HEK293 (cell line): ENCODE data around the gene SKI.
A peak's percentile ranks its signal among the peaks of the same experiment; 100 is the strongest.
"Not testable (repeated sequence)": the region's sequence is repeated elsewhere in the genome, so short reads cannot be mapped to it uniquely, and the experiment has no call there.

ENCODE experiments used
- CTCF ChIA-PET: fragments of 350-600 bp; formaldehyde crosslinking; extraction: SDS; loops from one replicate; lab custom pipeline; 2021; ENCODE audit warnings: antibody characterized with exemption; lab: Yijun Ruan, JAX
- POLR2A ChIA-PET: fragments of 300-600 bp; formaldehyde crosslinking; extraction: SDS; loops from one replicate; lab custom pipeline; 2020; ENCODE audit warnings: antibody characterized with exemption, inconsistent platforms; lab: Yijun Ruan, JAX
- H3K27ac ChIP-seq: fragments of 200-500 bp; sonication (Bioruptor generic); 2 replicates; pipeline ENCODE4 v1.5.1; 2014; ENCODE audit warnings: low read depth, low read length, control low read depth, inconsistent platforms; ENCODE audit errors: extremely low read depth
- H3K36me3 ChIP-seq, 2 experiments: fragments of 200-500 bp in 1 of 2; sonication (Bioruptor generic) in 1 of 2; 1 replicate in 1 of 2; 2 replicates in 1 of 2; pipeline ENCODE4 v1.5.1; 2014 to 2017; ENCODE audit warnings: inconsistent platforms in 2 of 2, low read length in 2 of 2; ENCODE audit not compliant: control insufficient read depth in 2 of 2, insufficient read depth in 1 of 2
- H3K4me1 ChIP-seq: fragments of 200-500 bp; sonication (Bioruptor generic); 2 replicates; pipeline ENCODE4 v1.5.1; 2014; ENCODE audit warnings: mild to moderate bottlenecking, low read length, inconsistent platforms; ENCODE audit not compliant: control insufficient read depth, insufficient read depth
- H3K4me3 ChIP-seq: 2 replicates; pipeline ENCODE4 v1.5.1; 2011; ENCODE audit warnings: low read depth, mild to moderate bottlenecking, control low read depth, low read length, moderate library complexity
- H3K9me3 ChIP-seq: fragments of 200-500 bp; sonication (Bioruptor generic); 2 replicates; pipeline ENCODE4 v1.5.1; 2014; ENCODE audit warnings: low read depth, low read length, inconsistent platforms; ENCODE audit not compliant: control insufficient read depth, insufficient read depth
- MEIS1 ChIP-seq: sonication (generic); formaldehyde crosslinking; IDR thresholded peaks from 2 replicates; pipeline ENCODE4 v1.8.1; 2022; ENCODE audit warnings: missing genetic modification reagents, mild to moderate bottlenecking, borderline replicate concordance
- OVOL3 ChIP-seq: fragments of 450-650 bp; formaldehyde crosslinking; IDR thresholded peaks from 2 replicates; pipeline ENCODE4 v1.5.1; 2016; ENCODE audit warnings: missing biosample characterization, missing genetic modification characterization
- PRDM1 ChIP-seq: fragments of 450-650 bp; formaldehyde crosslinking; IDR thresholded peaks from 2 replicates; pipeline ENCODE4; 2016; ENCODE audit warnings: missing biosample characterization, missing genetic modification characterization
- ZNF18 ChIP-seq: fragments of 450-650 bp; formaldehyde crosslinking; IDR thresholded peaks from 2 replicates; pipeline ENCODE4 v1.5.1; 2016; ENCODE audit warnings: missing biosample characterization, missing genetic modification characterization
- ZNF23 ChIP-seq: fragments of 450-650 bp; formaldehyde crosslinking; IDR thresholded peaks from 2 replicates; pipeline ENCODE4 v1.5.1; 2016; ENCODE audit warnings: missing biosample characterization, missing genetic modification characterization, borderline replicate concordance
- ZNF488 ChIP-seq: fragments of 450-650 bp; formaldehyde crosslinking; IDR thresholded peaks from 2 replicates; pipeline ENCODE4 v1.5.1; 2016; ENCODE audit warnings: missing biosample characterization, missing genetic modification characterization
- ZNF548 ChIP-seq: fragments of 450-650 bp; formaldehyde crosslinking; IDR thresholded peaks from 2 replicates; pipeline ENCODE4 v1.5.1; 2016; ENCODE audit warnings: missing biosample characterization, missing genetic modification characterization
- ZNF558 ChIP-seq: fragments of 450-650 bp; formaldehyde crosslinking; IDR thresholded peaks from 2 replicates; pipeline ENCODE4 v1.5.1; 2016; ENCODE audit warnings: missing biosample characterization, missing genetic modification characterization
- ZNF600 ChIP-seq: fragments of 450-650 bp; formaldehyde crosslinking; IDR thresholded peaks from 2 replicates; pipeline ENCODE4 v1.5.1; 2016; ENCODE audit warnings: missing biosample characterization, missing genetic modification characterization
- ZNF623 ChIP-seq: fragments of 450-650 bp; formaldehyde crosslinking; IDR thresholded peaks from 2 replicates; pipeline ENCODE4 v1.5.1; 2016; ENCODE audit warnings: missing biosample characterization, missing genetic modification characterization
- ZNF624 ChIP-seq: fragments of 450-650 bp; formaldehyde crosslinking; IDR thresholded peaks from 2 replicates; pipeline ENCODE4 v1.5.1; 2017; ENCODE audit warnings: missing biosample characterization, missing genetic modification characterization
- ZNF639 ChIP-seq: fragments of 450-650 bp; formaldehyde crosslinking; IDR thresholded peaks from 2 replicates; pipeline ENCODE4 v1.5.1; 2016; ENCODE audit warnings: missing biosample characterization, missing genetic modification characterization
- ZNF660 ChIP-seq: fragments of 450-650 bp; IDR thresholded peaks from 2 replicates; pipeline ENCODE4 v1.5.1; 2018; ENCODE audit warnings: missing biosample characterization, mild to moderate bottlenecking, missing genetic modification characterization
- ZNF677 ChIP-seq: fragments of 450-650 bp; IDR thresholded peaks from 2 replicates; pipeline ENCODE4 v1.5.0; 2018; ENCODE audit warnings: missing biosample characterization, mild to moderate bottlenecking, missing genetic modification characterization, moderate library complexity
- ZNF704 ChIP-seq: fragments of 450-650 bp; formaldehyde crosslinking; IDR thresholded peaks from 2 replicates; pipeline ENCODE4 v1.5.1; 2016; ENCODE audit warnings: missing biosample characterization, missing genetic modification characterization
- ZSCAN23 ChIP-seq: fragments of 450-650 bp; formaldehyde crosslinking; IDR thresholded peaks from 2 replicates; pipeline ENCODE4 v1.5.1; 2016; ENCODE audit warnings: missing biosample characterization, missing genetic modification characterization
- ZSCAN5A ChIP-seq: fragments of 450-650 bp; formaldehyde crosslinking; IDR thresholded peaks from 2 replicates; pipeline ENCODE4 v1.5.1; 2016; ENCODE audit warnings: missing biosample characterization, missing genetic modification characterization

The SKI gene

GRCh38 chr1:2330519-2331199, 102.5 kb downstream of the SKI start:
- no peak overlapping the region for H3K4me3 ChIP-seq
- CTCF ChIA-PET, result no interaction called here

GRCh38 chr1:2331200-2331544, 103.1 kb downstream of the SKI start:
- no peak overlapping the region for H3K27ac ChIP-seq
- no peak for TF ChIP-seq PRDM1 (tag by site-specific recombination)
- TF ChIP-seq OVOL3 (tag by site-specific recombination), result no peak
- no peak for TF ChIP-seq ZNF677 (tag by site-specific recombination)
- TF ChIP-seq ZNF639 (tag by site-specific recombination), result no peak
- no peak for TF ChIP-seq ZNF660 (tag by site-specific recombination)
- no peak for TF ChIP-seq MEIS1
- no peak for TF ChIP-seq ZNF624 (tag by site-specific recombination)
- no peak for TF ChIP-seq ZNF548 (tag by site-specific recombination)
- no peak for TF ChIP-seq ZNF558
- TF ChIP-seq ZNF704 (tag by site-specific recombination), result no peak
- no peak for TF ChIP-seq ZNF23 (tag by site-specific recombination)
- no peak for TF ChIP-seq ZNF488 (tag by site-specific recombination)
- TF ChIP-seq ZSCAN23 (tag by site-specific recombination), result no peak
- TF ChIP-seq ZNF623, result no peak
- no peak for TF ChIP-seq ZNF18 (tag by site-specific recombination)

More at GRCh38 chr1:2330519-2331199, 102.5 kb downstream of the SKI start:
- POLR2A ChIA-PET, result no interaction called here
- H3K9me3 ChIP-seq, result no peaks in the 10 kb centered on the region
- no peaks in the 10 kb centered on the region for H3K36me3 ChIP-seq
- H3K27ac ChIP-seq, result no peak overlapping the region
- H3K4me1 ChIP-seq, result no peaks in the 10 kb centered on the region
- TF ChIP-seq ZNF600 (tag by site-specific recombination) (peak; percentile 48; the same call in 1 of the 2 replicates), ZSCAN5A (tag by site-specific recombination) (no peak)

GRCh38 chr1:2331580-2331979, 103.5 kb downstream of the SKI start:
- H3K4me1 ChIP-seq, H3K4me3 ChIP-seq, H3K9me3 ChIP-seq, CTCF ChIA-PET, H3K36me3 ChIP-seq, POLR2A ChIA-PET, H3K27ac ChIP-seq: not testable (repeated sequence)

More at GRCh38 chr1:2331200-2331544, 103.1 kb downstream of the SKI start:
- CTCF ChIA-PET, result no interaction called here
- Histone ChIP-seq H3K9me3 (no peaks in the 10 kb centered on the region), H3K4me3 (no peak overlapping the region), H3K36me3 (no peaks in the 10 kb centered on the region), H3K4me1 (no peaks in the 10 kb centered on the region)
- POLR2A ChIA-PET, result no interaction called here
